Daoy (cell line): ENCODE results near the gene TRMT2B. TPM values are rescaled to one million over a fixed set of nuclear protein-coding genes. Genes with fewer than 3 reads are reported as not detected.
"Not testable (repeated sequence)": the region's sequence is repeated elsewhere in the genome, so short reads cannot be mapped to it uniquely, and the experiment has no call there.

Experiments
- DNase-seq: peaks from one replicate; pipeline ENCODE4 v3.0.0-alpha.2; 2015; ENCODE audit warnings: low read depth
- total RNA-seq: library from RNA; depleted of rRNA; stranded (reverse); fragments of >200 nt; shearing (Covaris generic); gene quantifications from 2 replicates; pipeline ENCODE4 v1.2.3, GENCODE V29; 2014; rRNA removed

TRMT2B gene
- total RNA-seq, 1 experiment from 2014 or later: 9.0 TPM

- no peak for DNase-seq
These were observed 42.8 kb downstream of the TRMT2B start for GRCh38 chrX:101009090-101009489.

- no peak for DNase-seq
These were observed 52.5 kb downstream of the TRMT2B start for GRCh38 chrX:100999451-100999850.

- DNase-seq: peak; percentile 66
These were observed 56.4 kb downstream of the TRMT2B start for GRCh38 chrX:100995469-100995868.

- peak; percentile 33 for DNase-seq
These were observed 57.3 kb downstream of the TRMT2B start for GRCh38 chrX:100994352-100995281.

DNA sequence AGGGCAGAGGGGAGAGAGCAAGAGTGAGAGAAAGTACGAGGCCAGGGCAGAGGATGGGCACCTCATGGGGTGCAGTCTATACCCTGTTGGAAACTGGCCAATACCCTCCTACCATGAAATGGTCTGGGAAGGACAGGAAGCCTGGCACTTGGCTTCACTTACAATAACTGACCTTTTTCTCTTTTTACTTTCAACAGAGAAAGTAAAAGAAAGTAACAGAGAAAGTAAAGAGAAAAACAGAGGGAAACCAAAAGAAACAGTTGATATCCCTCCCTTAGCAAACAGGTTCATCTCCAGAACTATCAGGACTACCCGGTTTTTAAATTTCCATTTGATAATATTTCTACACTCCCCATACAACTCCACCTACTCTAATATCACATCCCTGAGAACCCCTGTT is 61.8 kb downstream of the TRMT2B start:
- no peak for DNase-seq

- DNase-seq: no peak
These were observed 67.1 kb downstream of the TRMT2B start for GRCh38 chrX:100984818-100985217.

DNA sequence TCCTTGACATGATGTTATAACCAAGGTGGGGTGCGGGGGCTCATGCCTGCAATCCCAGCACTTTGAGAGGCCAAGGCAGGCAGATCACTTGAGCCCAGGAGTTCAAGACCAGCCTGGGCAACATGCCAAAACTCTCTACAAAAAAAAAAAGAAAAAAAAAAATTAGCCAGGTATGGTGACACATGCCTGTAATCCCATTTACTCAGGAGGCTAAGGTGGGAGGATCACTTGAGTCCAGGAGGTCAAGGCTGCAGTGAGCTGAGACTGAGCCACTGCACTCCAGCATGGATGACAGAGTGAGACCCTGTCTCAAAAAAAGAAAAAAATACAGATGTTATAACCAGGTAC is 70.4 kb downstream of the TRMT2B start:
- not testable (repeated sequence) for DNase-seq

GRCh38 chrX:100980608-100981497 is 71.1 kb downstream of the TRMT2B start:
- DNase-seq: peak; percentile 65

DNA sequence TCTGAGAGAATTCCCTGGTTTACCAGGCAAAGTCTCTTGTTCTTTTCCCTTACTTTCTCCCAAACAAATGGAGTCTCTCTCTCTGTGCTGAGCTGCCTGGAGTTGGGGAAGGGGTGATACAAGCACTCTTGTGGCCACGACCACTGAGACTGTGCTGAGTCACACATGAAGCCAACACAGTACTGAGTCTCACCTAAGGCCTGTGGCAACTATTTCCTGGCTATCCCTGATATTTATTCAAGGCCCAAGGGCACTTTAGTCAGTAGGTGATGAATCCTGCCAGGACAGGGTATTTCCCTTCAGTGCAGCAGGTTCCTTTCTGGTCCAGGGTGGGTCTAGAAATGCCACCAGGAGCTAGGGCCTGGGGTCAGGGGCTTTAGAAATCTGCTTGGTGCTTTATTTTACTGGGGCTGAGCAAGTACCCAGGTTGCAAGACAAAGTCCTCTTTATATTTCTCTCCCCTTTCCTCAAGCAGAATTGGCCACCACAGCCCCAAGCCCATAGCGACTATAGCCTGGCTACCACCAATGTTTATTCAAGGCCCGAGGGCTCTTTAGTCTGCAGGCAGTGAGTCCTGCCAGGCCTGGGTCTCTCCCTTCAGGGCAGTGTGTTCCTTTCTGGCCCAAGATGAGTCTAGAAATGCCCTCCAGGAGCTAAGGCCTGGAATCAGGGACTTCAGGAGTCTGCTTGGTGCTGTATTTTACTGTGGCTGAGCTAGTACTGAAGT is 71.9 kb downstream of the TRMT2B start:
- DNase-seq: peak; percentile 7

- no peak for DNase-seq
These were observed 75.7 kb downstream of the TRMT2B start for GRCh38 chrX:100976211-100976610.

DNA sequence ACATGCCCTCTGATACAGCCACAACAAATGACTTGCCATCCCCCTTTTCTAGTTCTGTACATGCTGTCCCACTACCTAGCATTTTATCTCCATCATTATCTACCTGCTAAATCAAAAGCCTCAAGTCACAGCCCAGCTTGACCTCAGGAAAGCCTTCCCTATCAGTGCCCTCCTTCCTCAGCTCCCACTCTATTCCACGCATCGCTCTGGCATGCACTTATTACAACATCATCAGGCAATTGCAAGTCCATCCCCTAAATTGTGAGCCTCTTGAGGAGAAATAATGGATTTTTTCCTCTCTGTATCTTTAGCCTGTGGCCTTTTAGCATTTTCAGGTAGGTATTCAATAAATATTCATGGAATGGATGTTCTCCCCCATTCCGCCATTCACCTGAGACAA is 76.7 kb downstream of the TRMT2B start:
- no peak for DNase-seq

- DNase-seq: no peak
These were observed 78.5 kb downstream of the TRMT2B start for GRCh38 chrX:100973411-100973810.

- no peak for DNase-seq
These were observed 82.0 kb downstream of the TRMT2B start for GRCh38 chrX:100969936-100970335.

DNA sequence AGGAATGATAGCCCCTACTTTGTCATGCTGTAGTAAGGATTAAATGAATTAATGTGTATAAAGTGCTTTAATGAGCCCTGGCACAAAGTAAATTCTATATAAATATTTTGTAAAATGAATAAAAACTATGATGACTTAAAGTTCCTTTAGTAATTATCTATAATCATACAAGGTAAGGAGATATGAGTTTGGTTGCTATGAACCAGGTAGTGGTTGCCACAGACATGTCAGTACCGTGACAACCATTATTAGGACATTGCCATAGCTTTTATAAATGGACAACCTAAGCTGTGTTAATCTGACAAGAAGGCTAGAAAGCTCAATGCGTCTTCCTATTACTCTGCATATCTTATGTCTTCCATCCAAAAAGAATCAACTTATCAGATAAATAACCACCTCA is 82.5 kb downstream of the TRMT2B start, which contains the start of gene ARL13A:
ARL13A (plus strand) TSS at position 301 of the 400 bp plus-strand sequence. CDS start 3,982 bp downstream, outside the sequence.
- no peak for DNase-seq

DNA sequence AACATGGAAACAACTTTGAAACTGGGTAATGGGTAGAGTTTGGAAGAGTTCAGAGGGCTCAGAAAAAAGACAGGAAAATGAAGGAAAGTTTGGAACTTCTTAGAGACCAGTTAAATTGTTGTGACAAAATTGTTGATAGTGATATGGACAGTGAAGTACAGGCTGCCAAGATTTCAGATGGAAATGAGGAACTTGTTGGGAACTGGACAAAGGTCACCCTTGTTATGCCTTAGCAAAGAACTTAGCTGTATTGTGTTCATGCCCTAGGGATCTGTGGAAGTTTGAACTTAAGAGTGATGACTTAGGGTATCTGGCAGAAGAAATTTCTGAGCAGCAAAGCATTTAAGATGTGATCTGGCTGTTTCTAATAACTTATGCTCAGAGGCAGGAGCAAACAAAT is 87.5 kb downstream of the TRMT2B start:
- DNase-seq: no peak

DNA sequence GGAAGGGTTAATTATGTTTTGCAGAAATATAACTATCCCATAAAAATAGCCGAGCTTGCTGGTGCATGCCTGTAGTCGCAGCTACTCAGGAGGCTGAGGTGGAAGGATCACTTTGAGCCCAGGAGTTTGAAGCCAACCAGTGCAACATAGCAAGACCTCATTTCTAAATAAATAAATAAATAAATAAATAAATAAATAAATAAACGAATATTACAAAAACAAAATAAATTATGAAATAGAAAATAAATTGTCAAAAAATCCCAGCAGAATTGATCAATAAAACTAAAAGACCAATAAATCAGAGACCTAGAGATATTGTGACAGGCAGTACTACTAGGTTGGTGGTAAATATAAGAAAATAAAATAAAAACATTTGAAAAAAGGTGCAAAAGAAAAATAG is 89.1 kb downstream of the TRMT2B start:
- no peak for DNase-seq

Other genes with a start within 250 kb of the TRMT2B start
- 55.1 and 60.3 TPM in 2 replicates for gene CSTF2, start 231.7 kb downstream of the TRMT2B start, total RNA-seq
- gene NOX1, start 177.8 kb downstream of the TRMT2B start, total RNA-seq: not detected in 2 replicates
- gene XKRX, start 123.2 kb downstream of the TRMT2B start, total RNA-seq: not detected in 2 replicates
- gene ARL13A, start 82.4 kb downstream of the TRMT2B start, total RNA-seq: not detected in 2 replicates
- gene TMEM35A, start 26.8 kb upstream of the TRMT2B start, total RNA-seq: 0.48 TPM in 1 of 2 replicates, not detected in the other
- 33.7 and 43.6 TPM in 2 replicates for gene CENPI, start 46.1 kb upstream of the TRMT2B start, total RNA-seq
- 0.34 and 0.65 TPM in 2 replicates for gene DRP2, start 167.7 kb upstream of the TRMT2B start, total RNA-seq
- gene TAF7L, start 239.2 kb upstream of the TRMT2B start, total RNA-seq: 0.06 and 0.17 TPM in 2 replicates